ENCODE data around the gene PCNT. TPM values are rescaled to one million over a fixed set of nuclear protein-coding genes. Genes with fewer than 3 reads are reported as not detected.

Gene PCNT
- total and polyA plus RNA-seq, 2 experiments from 2014 or later, result 18.3 to 26.6 TPM

GRCh38 chr21:46329796-46330195 is 5.8 kb downstream of the PCNT start:
- H3K27me3 ChIP-seq, result no peaks in the 10 kb centered on the region
- H3K4me1 ChIP-seq (ENCODE audit: low read depth), result peaks cover 4% of the 10 kb centered on the region
- H3K36me3 ChIP-seq, result peaks cover 9% of the 10 kb centered on the region
- no peak for TF ChIP-seq CTCF (IDR thresholded peaks at IDR 0.05; ENCODE audit: low read depth, low read length)
- H3K4me3 ChIP-seq, result no peak overlapping the region
- DNase-seq (ENCODE audit: low read depth in 1 of 2, low spot score in 1 of 2), result no peak
- H3K9me3 ChIP-seq (ENCODE audit: low read depth), result no peaks in the 10 kb centered on the region
- no peak overlapping the region for H3K27ac ChIP-seq

- no peaks in the 10 kb centered on the region for H3K27me3 ChIP-seq
- no peaks in the 10 kb centered on the region for H3K9me3 ChIP-seq (ENCODE audit: low read depth)
- no peaks in the 10 kb centered on the region for H3K4me1 ChIP-seq (ENCODE audit: low read depth)
- no peak overlapping the region for H3K4me3 ChIP-seq
- DNase-seq (ENCODE audit: low read depth in 1 of 2, low spot score in 1 of 2), result no peak
- TF ChIP-seq CTCF (IDR thresholded peaks at IDR 0.05; ENCODE audit: low read depth, low read length), result no peak
- H3K27ac ChIP-seq, result no peak overlapping the region
- H3K36me3 ChIP-seq, result peaks cover 24% of the 10 kb centered on the region
Measured at GRCh38 chr21:46334351-46335140, 10.6 kb downstream of the PCNT start.

GRCh38 chr21:46336603-46337002 is 12.6 kb downstream of the PCNT start:
- Histone ChIP-seq H3K27me3 (no peaks in the 10 kb centered on the region), H3K9me3 (ENCODE audit: low read depth) (no peaks in the 10 kb centered on the region), H3K36me3 (peaks cover 21% of the 10 kb centered on the region), H3K4me1 (ENCODE audit: low read depth) (no peaks in the 10 kb centered on the region), H3K27ac (no peak overlapping the region), H3K4me3 (no peak overlapping the region)
- no peak for TF ChIP-seq CTCF (IDR thresholded peaks at IDR 0.05; ENCODE audit: low read depth, low read length)
- no peak for DNase-seq (ENCODE audit: low read depth in 1 of 2, low spot score in 1 of 2)

- Histone ChIP-seq H3K27ac (no peak overlapping the region), H3K4me3 (no peak overlapping the region), H3K4me1 (ENCODE audit: low read depth) (no peaks in the 10 kb centered on the region), H3K36me3 (peaks cover 16% of the 10 kb centered on the region), H3K27me3 (no peaks in the 10 kb centered on the region), H3K9me3 (ENCODE audit: low read depth) (no peaks in the 10 kb centered on the region)
- no peak for DNase-seq (ENCODE audit: low read depth in 1 of 2, low spot score in 1 of 2)
- TF ChIP-seq CTCF (IDR thresholded peaks at IDR 0.05; ENCODE audit: low read depth, low read length), result no peak
Measured at GRCh38 chr21:46340998-46341397, 17.0 kb downstream of the PCNT start.

- H3K36me3 ChIP-seq, result peaks cover 15% of the 10 kb centered on the region
Measured at GRCh38 chr21:46344219-46344915, 20.4 kb downstream of the PCNT start.

More at GRCh38 chr21:46344219-46344915, 20.4 kb downstream of the PCNT start:
- H3K27ac ChIP-seq, result no peak overlapping the region
- H3K27me3 ChIP-seq, result no peaks in the 10 kb centered on the region
- DNase-seq (ENCODE audit: low read depth in 1 of 2, low spot score in 1 of 2), result no peak
- H3K4me1 ChIP-seq (ENCODE audit: low read depth), result no peaks in the 10 kb centered on the region
- no peak for TF ChIP-seq CTCF (IDR thresholded peaks at IDR 0.05; ENCODE audit: low read depth, low read length)
- H3K9me3 ChIP-seq (ENCODE audit: low read depth), result no peaks in the 10 kb centered on the region
- no peak overlapping the region for H3K4me3 ChIP-seq

Measured in cardiac muscle cell (in vitro differentiated cells and primary cell).